Measurements from ENCODE around the gene B4GALNT3.

- peak; percentile 80 for TF ChIP-seq CTCF (IDR thresholded peaks at IDR 0.05; ENCODE audit: low read length)
- no peak for TF ChIP-seq EZH2 (IDR thresholded peaks at IDR 0.05; ENCODE audit: borderline replicate concordance, low read length)
These were observed 17.4 kb upstream of the B4GALNT3 start for GRCh38 chr12:442235-442884.

Measured in OCI-LY1 (cell line).